SW 1271 (cell line): ENCODE data around the gene CRIP2.

Experiments used
- DNase-seq, 2 experiments: peaks; one replicate each; lab custom pipeline; 2025; lab: John Stamatoyannopoulos, UW

CRIP2 gene

GRCh38 chr14:105444859-105445258 lies 29.8 kb upstream of the CRIP2 start:
- no peak for DNase-seq

GRCh38 chr14:105445290-105445689 lies 29.3 kb upstream of the CRIP2 start:
- DNase-seq: no peak

GRCh38 chr14:105445901-105446845 lies 28.4 kb upstream of the CRIP2 start:
- DNase-seq: no peak

- no peak for DNase-seq
Measured at GRCh38 chr14:105446971-105447370, 27.6 kb upstream of the CRIP2 start.

GRCh38 chr14:105447651-105448640 lies 26.7 kb upstream of the CRIP2 start:
- DNase-seq: no peak

GRCh38 chr14:105448706-105449111 lies 25.9 kb upstream of the CRIP2 start:
- DNase-seq: no peak

GRCh38 chr14:105449276-105450122 lies 25.1 kb upstream of the CRIP2 start:
- DNase-seq: no peak

- DNase-seq: no peak
Measured at GRCh38 chr14:105450123-105450505, 24.5 kb upstream of the CRIP2 start.

GRCh38 chr14:105450864-105451720 lies 23.5 kb upstream of the CRIP2 start:
- no peak for DNase-seq

- DNase-seq: no peak
Measured at GRCh38 chr14:105452963-105453362, 21.7 kb upstream of the CRIP2 start.

- DNase-seq: no peak
Measured at GRCh38 chr14:105453847-105454246, 20.8 kb upstream of the CRIP2 start.

- DNase-seq: no peak
Measured at GRCh38 chr14:105455086-105455640, 19.5 kb upstream of the CRIP2 start.

GRCh38 chr14:105455766-105456660 lies 18.6 kb upstream of the CRIP2 start:
- DNase-seq: no peak

- no peak for DNase-seq
Measured at GRCh38 chr14:105456736-105457617, 17.6 kb upstream of the CRIP2 start.

GRCh38 chr14:105458010-105458409 lies 16.6 kb upstream of the CRIP2 start:
- no peak for DNase-seq

- no peak for DNase-seq
Measured at GRCh38 chr14:105458571-105458970, 16.1 kb upstream of the CRIP2 start.

GRCh38 chr14:105460116-105460515 lies 14.5 kb upstream of the CRIP2 start:
- no peak for DNase-seq

- DNase-seq: no peak
Measured at GRCh38 chr14:105460616-105461015, 14.0 kb upstream of the CRIP2 start.
